Frontal cortex (tissue), 4 donors: Measurements from ENCODE around the gene CSF1. TPM values are rescaled to one million over a fixed set of nuclear protein-coding genes. Genes with fewer than 3 reads are reported as not detected.
"Not testable (repeated sequence)": the region's sequence is repeated elsewhere in the genome, so short reads cannot be mapped to it uniquely, and the experiment has no call there.

Experiments used
- DNase-seq, 2 donors: peaks; one replicate each; pipeline ENCODE4 v3.0.0; 2012; ENCODE audit warnings: low spot score in 2 of 2
- FAIRE-seq: peaks from 2 replicates; lab custom pipeline; 2012; peaks lifted over from hg19 to GRCh38; lab: Jason Lieb, UNC
- total RNA-seq: library from RNA; depleted of rRNA; stranded (reverse); fragments of >200 nt; gene quantifications from one replicate; pipeline ENCODE4 v1.2.3, GENCODE V29; 2014
- donor health status: control.
- donor health status: control.
- donor health status: control.

The CSF1 gene
- total RNA-seq, 1 donor from 2014 or later, result 1.6 TPM

DNA sequence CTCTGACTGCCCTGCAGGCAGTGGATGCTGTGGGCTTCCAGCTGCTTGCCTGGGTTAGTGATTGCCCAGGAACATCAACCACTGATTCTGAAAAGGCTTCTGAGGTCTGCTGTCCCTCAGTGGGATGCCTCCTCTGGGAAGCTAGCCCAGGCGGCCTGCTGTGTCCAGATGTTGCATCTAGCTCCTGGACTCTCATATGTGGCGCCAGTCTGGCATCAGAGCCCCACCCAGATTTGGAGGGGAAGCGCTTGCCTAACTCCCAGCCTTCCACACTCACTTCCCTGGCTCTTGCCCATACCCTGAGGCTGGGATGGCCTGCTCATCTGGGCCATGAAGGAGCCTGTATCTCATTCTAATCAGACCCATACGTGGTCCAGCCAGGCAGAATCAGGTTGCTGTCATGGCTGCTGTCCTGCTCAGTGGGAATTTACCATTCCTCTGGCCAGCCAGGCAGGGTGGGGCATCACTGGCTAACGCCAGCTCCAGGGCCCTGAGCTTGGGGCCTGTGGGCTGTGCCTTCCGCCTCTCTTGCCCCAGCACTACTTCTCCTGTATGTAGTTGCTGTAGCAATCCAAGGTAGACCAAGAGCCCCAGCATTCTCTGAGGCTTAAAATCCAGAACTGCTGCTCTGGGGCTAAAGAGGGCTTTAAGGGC lies 4.1 kb downstream of the CSF1 start:
- DNase-seq (no peak), FAIRE-seq (no peak)

GRCh38 chr1:109917051-109917767 lies 6.6 kb downstream of the CSF1 start:
- no peak for DNase-seq
- no peak for FAIRE-seq

DNA sequence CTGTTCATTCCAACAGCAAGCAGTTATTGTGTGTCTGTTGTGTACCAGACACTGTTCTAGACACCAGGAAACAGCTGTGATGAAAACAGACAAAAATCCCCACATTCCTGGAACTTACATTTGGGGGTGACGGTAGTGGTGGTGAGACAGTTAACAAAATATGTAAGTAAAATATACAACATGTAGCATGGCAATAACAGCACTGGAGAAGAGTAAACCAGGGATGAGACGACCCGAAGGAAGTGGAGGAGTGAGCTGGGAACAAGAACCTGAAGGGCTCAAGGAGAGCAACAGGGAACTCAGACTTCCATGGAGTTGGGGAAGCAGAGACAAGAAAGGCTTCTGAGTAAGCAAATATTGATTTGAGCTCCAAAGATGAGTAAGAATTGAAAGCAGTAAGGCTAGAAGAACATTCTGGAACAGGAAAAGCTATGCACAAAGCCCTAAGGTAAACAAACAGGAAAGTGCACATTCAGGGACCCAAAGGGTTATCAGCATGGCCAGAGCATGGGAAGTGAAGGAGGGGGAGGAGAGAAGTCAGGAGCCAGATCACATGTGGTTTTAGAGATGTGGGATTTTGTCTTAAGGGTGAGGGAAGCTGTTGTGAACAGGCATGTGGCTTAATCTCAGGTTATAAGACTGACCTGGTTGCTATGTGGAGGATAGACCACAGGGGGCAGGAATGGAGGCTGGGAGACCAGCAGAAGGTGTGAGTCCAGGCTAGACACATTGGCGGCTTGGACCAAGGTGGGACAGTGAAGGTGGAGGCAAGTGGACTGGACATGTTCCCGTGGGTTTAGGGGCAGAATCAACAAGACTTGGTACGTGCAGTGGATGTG lies 7.3 kb downstream of the CSF1 start:
- no peak for DNase-seq
- FAIRE-seq, result no peak

DNA sequence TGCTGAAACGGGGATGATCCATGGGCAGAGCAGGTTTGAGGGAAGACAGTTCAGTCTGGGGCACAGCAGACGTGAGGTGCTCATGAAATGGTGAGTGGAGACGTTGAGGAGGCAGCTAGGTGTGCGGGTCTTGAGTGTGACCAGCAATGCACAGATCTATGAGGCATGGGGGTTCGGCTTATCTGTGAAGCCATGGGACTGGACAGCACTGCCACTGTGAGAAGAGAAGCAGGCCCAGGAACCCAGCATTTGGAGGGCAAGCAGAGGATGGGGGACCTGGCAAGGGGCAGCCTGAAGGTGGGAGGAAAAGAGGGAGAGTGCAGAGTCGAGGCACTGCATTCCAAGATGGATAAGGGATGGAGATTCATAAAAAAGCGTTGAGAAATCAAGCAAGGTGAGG lies 8.0 kb downstream of the CSF1 start:
- FAIRE-seq (no peak), DNase-seq (no peak)

DNA sequence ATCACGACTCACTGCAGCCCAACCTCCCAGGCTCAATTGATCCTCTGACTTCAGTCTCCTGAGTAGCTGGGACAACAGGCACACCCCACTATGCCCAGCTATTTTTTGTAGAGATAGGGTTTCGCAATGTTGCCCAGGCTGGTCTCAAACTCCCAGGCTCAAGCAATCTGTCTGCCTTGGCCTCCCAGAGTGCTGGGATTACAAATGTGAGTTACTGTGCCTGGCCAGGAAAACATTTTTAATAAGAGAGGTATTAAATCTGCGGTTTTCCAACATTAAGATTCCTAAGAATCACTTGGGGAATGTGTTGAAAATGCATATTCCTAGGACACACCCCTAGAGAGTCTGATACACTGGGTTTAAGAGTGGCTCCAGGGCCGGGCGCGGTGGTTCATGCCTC lies 8.7 kb downstream of the CSF1 start:
- DNase-seq, result no peak
- FAIRE-seq, result no peak

DNA sequence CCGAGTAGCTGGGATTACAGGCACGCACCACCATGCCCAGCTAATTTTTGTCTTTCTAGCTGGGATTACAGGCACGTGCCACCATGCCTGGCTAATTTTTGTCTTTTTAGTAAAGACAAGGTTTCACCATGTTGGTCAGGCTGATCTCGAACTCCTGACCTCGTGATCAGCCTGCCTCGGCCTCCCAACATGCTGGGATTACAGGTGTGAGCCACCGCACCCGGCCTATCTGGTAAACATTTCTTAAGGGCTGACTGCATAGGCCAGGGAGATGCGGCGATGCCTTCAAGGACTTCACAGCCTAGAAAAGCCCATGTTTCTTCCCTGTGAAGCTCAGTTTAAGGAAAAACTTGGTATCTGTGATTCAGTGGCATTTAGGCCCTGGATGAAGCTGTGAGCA lies 9.7 kb downstream of the CSF1 start:
- not testable (repeated sequence) for FAIRE-seq, DNase-seq

GRCh38 chr1:109922326-109922725 lies 11.7 kb downstream of the CSF1 start:
- DNase-seq (no peak), FAIRE-seq (no peak)

GRCh38 chr1:109923131-109923945 lies 12.7 kb downstream of the CSF1 start:
- DNase-seq (no peak), FAIRE-seq (no peak)

GRCh38 chr1:109923946-109924275 lies 13.3 kb downstream of the CSF1 start:
- DNase-seq (no peak), FAIRE-seq (no peak)

- FAIRE-seq, result no peak
These were observed 13.7 kb downstream of the CSF1 start for GRCh38 chr1:109924316-109924715.

GRCh38 chr1:109925159-109925990 lies 14.7 kb downstream of the CSF1 start:
- FAIRE-seq, result no peak
- DNase-seq, result no peak

More at GRCh38 chr1:109924316-109924715, 13.7 kb downstream of the CSF1 start:
- no peak for DNase-seq

GRCh38 chr1:109926662-109927300 lies 16.1 kb downstream of the CSF1 start:
- FAIRE-seq (no peak), DNase-seq (no peak)

DNA sequence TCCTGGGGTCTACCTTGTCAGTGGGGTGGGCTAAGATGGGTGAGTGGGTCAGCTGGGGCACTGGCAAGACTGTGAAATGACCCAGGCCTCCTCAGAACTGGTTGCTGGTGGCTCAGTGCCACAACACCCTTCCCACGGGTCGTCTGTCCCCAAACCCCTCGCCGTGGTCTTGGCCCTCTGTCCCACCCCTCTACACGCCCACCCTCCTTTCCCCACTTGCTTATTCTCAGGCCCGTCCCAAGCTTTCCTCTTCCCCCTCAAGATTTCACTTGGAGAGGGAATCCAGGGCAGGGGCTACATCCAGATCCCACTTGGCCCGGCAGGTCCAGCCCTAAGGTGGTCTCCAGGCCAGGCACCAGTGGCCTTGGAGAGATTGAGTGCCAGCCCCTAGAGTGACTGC lies 16.7 kb downstream of the CSF1 start:
- FAIRE-seq, result no peak
- no peak for DNase-seq

DNA sequence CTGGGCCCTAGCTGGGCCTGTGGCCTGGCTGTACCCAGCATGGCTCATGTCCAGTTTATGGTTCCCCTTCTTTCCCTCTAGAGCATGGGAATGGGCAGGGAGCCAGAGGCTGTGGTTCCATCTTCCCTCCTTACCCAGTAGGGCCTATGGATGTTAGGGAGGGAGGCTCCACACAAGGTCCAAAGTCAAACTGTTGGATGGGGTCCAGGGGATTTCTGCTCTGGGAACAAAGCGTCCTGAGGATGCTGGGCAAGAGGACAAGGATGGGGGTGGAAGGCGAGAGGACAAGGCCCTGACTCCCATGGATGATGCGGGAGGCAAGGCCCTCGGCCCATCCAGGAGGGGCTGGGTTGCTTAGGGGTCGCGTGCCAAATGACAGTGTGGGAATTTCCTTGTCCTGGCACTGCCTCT lies 17.3 kb downstream of the CSF1 start:
- DNase-seq (no peak), FAIRE-seq (no peak)

GRCh38 chr1:109928591-109929111 lies 18.0 kb downstream of the CSF1 start:
- DNase-seq, result no peak
- FAIRE-seq, result no peak

- no peak for FAIRE-seq
- DNase-seq, result no peak
These were observed 18.5 kb downstream of the CSF1 start for GRCh38 chr1:109929170-109929569.

- no peak for DNase-seq
- no peak for FAIRE-seq
These were observed 19.1 kb downstream of the CSF1 start for GRCh38 chr1:109929588-109930251.
